ENCODE results near the gene IL16. TPM values are rescaled to one million over a fixed set of nuclear protein-coding genes. Genes with fewer than 3 reads are reported as not detected.
A peak's percentile ranks its signal among the peaks of the same experiment; 100 is the strongest.

IL16 gene
- total RNA-seq, 1 donor from 2014 or later = 0.99 TPM

DNA sequence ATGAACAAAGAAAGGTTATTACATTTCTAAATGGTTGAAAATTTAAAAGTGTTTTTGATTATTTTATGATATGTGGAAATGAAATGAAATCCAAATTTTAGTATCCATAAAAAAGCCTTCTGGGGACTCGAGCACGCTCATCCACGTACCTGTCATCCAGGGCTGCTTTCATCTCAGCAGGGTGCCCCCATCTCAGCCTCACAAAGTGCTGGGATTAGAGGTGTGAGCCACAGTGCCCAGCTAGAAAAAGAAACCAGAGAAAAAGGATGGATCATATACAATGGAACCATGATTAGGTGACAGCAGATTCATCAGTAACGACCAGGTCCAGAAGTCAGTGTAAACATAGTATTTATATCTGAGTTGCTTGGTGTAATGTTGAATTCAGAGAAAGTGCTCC is 77.6 kb downstream of the IL16 start:
- no peak for DNase-seq (ENCODE audit: low read depth in 2 of 2)

DNA sequence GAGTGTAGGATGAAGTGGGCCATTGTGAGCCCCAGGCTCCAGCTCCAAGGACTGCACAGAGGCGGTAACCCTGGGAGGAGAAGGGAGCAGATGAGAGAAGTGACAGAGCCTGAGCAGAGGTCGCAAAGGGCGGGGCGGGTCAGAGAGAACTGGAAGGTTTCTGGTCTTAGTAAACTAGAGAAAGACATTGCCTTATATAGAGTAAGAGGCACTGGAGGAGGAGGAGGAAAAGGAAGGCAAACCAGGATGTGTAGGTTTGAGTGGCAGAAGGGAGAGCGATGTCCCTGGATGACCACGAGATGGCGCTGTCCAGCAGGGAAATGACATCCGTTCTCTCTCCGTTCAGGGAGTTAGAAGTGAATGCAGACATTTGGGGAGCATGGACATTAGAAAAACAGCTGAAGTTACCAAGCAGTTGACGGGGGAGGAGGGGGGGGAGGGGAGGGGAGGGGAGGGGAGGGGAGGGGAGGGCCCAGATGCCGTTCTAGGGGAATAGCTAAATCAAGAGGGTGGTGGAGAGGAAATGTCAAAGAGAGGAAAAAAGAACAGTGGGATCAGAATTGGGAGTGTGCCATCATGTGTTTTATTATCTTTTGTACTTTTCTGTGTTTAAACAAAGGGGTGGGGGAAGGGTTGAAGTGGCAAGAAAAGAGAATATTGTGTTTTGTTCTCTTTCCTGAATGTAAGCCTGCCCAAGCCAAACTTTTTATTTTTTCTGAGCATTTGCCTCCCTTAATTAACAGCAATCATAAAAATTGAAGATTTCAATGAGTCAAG is 78.4 kb downstream of the IL16 start:
- peak; percentile 81 to 92 for DNase-seq (ENCODE audit: low read depth in 2 of 2)

DNA sequence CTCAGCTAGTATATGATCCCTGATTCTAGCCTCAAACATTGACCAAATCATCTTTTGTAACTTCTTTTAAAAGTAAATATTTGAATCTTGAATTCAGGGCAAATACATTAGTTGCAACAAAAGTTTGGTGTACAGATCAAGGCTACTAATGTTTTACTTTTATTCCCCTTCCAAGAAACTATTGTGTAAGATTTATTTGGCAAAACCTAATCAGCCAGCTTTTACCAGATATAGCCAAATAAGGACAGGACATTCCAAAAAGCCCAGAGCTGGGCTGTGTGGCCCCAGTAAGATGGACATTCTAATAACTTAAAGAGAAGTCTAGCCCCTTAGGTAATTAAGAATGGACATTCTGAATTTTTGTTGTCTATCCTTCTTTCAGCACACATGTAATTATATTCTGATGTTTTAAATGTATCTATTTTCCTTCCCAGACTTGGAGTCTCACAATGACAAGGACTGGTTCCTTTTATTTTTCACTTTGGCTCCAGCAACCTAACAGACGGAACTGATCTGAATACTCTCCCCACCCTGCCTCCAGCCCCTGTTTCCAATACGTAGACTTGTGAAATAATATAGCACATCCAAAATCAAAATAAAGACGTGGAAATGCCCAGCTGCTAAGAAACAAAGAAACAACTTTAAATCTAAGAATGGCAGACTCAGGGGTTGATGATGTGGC is 79.2 kb downstream of the IL16 start:
- no peak for DNase-seq (ENCODE audit: low read depth in 2 of 2)

DNA sequence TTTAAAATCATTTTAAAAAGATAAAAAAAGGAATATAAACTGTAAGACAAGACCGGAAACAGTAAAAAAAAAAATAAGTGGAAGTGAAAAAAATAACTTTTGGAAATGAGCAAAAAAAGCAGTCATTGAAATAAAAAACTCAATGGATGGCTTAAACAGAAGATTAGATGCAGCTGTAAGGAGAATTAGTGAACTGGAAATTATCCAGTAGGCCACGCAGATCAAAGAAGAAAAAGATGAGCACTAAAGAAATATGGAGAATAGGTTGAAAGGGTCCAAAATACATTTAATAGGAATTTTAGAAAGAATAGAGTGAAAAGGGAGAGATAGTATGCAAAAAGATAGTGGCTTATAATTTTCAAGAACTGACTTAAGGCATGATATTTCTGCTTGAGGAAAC is 80.3 kb downstream of the IL16 start:
- no peak for DNase-seq (ENCODE audit: low read depth in 2 of 2)

DNA sequence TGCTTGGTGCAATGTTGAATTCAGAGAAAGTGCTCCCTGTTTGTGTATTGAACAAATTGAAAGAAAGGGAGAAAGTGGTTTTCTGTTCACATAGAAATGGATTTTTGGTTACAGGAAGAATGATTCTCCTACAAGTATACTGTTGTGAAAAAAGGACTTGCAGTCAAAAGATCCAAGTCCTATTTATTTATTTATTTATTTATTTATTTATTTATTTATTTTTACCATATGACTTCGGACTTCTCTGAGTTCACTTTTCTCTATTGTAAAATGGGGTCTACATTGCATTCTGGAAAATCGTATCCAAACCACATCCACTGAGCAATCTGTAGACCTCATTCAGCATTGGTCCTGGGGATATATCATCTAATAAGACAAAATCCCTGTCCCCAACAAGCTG is 81.2 kb downstream of the IL16 start:
- no peak for DNase-seq (ENCODE audit: low read depth in 2 of 2)

DNA sequence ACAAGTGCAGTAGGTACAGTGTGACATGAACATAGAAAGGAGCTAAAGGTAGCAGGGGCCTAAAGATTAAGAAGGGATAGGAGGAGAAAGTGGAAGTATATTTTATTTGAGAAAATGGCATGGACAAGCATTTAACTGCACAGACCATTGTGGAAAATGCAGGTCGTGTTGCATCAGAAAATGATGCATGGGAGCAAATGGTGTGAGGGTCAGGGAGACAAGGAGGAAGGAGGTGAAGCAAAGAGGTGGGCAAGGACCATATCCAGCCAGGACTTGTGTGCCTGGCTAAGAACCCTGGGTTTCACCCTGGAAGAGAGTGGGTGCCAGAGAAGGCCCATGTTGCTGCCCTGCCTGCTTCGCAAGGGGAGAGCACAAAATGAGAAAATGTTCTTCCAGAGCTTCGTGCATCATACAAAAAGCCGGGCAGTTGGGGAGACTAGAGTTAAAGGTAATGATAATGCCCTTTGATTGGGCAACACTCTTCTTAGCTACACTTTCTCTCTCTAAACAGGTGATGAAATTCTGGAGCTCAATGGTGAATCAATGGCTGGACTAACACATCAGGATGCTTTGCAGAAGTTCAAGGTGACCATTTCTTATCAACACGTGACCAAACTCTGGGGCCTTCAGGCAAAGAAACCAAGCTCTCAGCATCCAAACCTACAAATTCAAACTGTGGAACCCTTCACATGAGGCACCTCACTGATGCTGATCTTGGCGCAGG is 81.8 kb downstream of the IL16 start:
- no peak for DNase-seq (ENCODE audit: low read depth in 2 of 2)

DNA sequence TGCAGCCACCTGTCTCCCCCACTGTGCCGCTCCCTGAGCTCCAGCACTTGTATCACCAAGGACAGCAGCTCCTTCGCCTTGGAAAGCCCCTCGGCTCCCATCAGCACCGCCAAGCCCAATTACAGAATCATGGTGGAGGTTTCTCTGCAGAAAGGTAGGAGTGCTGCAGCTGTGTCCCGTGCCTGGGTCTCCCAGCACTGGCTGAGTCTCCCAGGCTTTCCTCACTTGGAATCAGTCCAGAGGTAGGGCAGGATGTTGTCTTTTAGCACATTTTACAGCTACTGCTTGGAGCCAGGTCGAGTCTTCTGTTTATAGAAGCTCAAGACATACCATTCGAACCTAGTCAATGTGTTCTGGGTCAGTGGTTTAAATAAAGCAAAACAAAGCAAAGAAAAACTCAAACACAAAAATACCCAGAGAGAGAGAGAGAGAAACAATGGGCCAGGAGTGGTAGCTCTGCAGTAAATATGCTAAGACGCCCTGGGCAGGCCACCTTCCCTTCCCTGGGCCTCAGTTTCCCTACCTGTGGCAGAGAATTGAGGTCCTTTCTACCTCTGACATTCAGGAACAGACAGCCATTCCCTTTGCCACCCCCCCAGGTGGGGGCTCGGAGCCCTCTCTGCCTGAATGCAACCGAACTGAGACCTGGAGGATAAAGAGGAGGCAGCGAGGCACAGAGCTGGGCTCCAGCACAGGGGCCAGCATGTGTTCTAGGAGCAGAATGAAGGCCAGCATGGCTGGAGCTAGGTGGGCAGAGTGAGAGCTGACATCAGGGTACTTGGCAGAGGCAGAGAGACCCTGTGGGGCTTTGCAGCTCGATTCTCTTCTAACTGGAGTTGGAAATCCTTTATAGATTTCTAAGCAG is 83.2 kb downstream of the IL16 start:
- DNase-seq (ENCODE audit: low read depth in 2 of 2) = no peak

DNA sequence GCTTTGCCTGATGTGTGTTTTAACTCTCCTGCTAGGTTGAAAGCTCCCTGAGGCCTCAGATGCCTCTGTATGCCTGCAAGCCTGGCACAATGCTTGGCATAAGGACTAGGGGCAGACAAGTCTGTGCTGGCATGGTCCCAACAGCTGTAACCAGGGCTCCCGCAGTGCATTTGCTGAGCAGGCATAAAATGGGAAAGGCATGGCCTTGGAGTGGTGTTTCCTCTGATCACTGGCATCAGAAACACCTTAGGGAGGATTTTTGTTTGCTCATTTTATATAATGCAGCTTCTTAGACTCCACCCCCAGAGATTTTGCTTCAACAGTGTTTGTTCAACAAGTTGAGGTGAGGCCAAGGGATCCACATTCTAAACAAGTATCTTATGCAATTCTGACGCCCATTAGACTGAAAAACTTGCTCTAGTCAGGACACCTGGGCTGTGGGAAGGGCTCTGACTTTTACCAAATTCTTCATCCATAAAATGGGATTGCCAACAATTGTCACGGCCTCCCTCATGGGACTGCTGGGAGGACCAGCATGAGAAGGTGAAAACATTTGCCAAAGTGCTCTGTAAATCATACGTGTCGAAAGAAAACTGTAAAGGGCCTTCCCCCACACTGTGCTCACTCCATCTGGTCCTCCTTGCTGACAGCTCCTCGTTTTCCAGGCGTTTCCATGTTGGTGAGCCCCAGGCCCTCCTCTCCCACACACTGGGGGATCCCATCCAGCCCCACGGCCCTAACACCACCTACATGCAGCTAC is 84.2 kb downstream of the IL16 start:
- no peak for DNase-seq (ENCODE audit: low read depth in 2 of 2)

DNA sequence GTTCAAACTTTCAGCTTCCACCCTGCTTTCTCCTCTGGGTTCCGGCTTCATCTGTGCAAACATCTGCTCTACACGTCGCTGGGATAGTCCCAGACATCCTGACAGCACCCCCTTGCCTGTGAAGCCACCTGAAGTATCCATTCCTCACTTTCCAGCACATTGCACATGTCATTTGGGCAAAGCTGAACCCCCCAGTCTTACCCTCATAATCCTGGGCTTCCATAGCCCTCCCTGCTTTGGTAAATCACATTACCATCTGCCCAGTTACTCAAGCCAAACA is 84.7 kb downstream of the IL16 start:
- DNase-seq (ENCODE audit: low read depth in 2 of 2) = no peak

DNA sequence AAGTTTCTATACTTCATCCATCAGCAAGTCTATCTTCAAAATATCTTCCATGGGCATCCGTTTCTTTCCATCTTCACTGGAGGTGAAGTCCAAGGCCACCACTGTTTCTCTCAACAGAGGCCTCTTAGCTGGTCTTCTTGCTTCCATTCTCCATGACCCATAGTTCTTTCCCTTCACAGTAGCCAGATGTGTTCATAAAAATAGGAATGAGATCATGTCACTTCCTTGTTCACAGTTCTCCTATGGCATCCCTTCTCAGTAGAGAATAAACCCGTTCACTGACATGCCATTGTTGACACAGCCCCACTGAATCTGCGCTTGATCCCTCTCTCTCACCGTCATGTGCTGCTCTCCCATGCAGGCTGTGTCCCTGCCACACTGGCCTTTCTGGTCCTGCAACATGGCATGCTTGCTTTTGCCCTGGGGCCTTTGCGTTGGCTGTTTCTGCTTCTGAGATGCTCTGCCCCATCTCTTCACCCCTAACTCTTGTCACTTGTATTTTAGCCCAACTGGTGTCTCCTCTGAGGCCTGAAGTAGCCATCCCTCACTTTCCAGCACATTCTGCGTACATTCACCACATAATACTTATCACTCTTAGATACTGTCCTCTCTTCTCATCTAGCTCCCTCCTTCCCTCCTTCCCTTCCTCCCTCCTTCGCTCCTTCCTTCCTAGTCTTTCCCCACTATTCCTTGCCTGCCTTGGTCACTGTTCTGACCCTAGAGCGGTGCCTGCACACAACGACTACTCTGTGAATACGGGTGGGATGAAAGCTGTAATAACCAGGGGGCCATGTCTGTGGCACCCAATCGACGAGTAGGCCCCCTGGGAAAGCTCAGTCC is 85.3 kb downstream of the IL16 start:
- no peak for DNase-seq (ENCODE audit: low read depth in 2 of 2)

DNA sequence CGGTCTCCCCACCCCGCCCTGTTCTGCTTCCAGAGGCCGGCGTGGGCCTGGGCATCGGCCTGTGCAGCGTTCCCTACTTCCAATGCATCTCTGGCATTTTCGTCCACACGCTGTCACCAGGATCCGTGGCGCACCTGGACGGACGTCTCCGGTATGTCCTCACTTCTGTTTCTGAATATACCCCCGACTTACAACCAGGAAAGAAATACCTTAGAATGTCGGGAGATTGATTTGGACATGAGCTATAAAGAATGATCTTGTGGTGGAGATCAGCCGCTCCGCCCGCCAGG is 85.9 kb downstream of the IL16 start:
- no peak for DNase-seq (ENCODE audit: low read depth in 2 of 2)

DNA sequence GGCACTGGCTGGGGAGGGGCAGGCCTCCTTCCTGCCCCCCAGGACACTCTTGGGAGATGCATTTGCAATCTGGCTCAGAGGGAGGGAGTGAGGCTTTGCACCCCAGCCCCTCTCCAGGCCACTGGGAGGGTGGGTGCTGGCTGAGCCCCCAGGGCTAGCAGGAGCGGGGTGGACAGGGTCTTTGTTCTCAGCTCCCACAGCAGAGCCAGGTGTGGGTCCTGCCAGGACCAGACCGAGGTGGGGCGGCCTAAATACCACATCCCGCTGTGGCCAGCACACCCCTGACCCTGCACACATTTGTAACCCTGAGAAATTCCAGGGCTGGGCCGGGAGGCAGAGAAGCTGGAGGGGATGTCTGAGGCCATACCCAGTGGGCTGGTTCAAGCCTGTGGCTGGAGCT is 86.2 kb downstream of the IL16 start:
- DNase-seq (ENCODE audit: low read depth in 2 of 2) = no peak

DNA sequence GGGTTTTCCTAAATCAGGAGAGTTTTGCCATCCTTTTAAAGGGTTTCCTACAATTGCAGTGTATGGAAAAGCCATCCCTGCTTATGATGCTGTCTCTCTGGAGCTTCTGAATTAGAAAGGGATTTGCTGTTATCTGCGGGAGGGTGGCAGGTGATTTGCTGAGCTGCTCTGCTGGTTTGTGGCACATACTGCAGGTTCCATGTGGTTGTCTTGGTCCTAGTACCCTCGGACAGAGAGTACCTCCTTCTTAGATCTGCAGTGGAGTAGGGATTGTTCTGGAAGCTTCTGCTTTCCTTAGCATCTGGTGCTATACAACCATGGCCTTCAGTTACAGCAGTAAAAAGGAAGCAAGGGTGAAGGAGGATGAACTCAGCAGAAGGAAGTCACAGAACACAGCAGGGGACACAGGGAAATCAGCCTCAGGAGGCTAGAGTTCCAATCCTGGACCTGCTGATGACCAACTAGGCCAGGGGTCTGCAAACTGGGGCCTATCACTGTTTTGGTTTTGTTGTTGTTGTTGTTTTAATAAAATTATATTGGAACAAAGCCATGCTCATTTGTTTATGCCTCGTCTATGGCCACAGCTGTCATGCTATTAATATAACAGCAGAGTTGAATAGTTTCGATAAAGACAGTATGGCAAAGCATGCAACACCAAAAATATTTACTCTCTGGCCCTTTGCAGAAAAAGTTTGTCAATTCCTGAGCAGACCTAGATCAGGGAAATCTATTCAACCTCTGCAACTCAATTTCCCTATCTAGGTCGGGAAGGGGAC is 87.8 kb downstream of the IL16 start:
- no peak for DNase-seq (ENCODE audit: low read depth in 2 of 2)

DNA sequence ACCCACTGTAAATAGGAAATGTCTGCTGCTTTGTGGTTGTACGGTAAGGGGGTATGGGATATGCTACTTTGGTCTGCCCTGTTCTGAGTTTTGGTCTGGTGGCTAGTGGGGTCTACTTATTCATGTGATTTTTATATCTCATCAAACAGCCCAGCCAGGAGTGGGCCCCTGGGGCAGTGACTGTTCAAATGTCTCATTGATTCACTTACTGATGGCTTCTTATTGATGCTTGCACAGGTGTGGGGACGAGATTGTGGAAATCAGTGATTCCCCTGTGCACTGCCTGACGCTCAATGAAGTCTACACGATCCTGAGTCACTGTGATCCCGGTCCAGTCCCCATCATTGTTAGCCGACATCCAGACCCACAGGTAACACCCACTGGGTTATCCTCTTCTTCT is 88.8 kb downstream of the IL16 start:
- no peak for DNase-seq (ENCODE audit: low read depth in 2 of 2)

DNA sequence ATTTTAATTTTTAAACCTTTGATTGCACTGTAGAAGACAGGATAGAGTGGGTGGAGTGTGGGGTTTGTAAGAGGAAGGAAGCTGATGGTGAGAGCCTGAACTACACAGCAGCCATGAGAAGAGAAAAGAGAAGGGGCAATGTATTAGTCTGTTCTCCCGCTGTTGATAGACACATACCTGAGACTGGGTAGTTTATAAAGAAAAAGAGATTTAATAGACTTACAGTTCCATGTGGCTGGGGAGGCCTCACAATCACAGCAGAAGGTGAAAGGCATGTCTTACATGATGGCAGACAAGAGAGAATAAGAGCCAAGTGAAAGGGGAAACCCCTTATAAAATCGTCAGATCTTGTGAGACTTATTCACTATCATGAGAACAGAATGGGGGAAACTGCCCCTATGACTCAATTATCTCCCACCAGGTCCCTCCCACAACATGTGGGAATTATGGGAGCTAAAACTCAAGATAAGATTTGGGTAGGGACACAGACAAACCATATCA is 90.0 kb downstream of the IL16 start:
- no peak for DNase-seq (ENCODE audit: low read depth in 2 of 2)

DNA sequence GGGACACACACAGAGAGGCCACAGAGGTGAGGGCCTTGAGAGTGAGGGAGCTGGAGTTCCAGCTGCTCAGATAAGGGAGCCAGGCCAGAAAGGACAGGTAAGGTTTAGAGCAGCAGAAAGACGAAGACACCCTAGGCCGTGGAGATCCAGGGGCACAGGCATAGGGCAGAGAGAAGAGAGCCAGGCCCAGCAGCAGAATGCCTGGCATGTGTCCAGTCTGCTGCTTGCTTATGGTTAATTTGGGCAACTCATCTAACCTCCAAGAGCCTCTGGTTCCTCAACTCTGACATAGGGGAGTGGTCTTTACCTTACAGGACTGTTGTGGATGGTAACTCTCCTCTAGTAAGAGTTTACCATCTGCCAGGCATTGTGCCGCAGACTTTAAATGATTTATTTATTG is 91.4 kb downstream of the IL16 start:
- DNase-seq (ENCODE audit: low read depth in 2 of 2) = no peak

DNA sequence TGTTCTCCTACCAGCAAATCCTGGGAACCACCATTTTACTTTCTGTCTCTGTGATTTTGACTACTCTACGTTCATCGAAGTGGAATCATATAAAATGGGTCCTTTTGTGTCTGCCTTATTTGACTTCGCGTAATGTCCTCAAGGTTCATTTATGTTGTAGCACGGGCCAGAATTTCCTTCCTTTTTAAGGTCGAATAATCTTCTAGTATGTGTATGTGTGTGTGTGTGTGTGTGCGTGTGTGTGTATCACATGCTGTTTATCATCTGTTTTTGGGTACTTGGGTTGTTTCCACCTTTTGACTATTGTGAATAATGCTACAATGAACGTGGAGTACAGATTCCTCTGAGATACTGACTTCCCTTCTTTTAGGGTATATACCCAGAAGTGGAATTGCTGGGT is 91.9 kb downstream of the IL16 start:
- no peak for DNase-seq (ENCODE audit: low read depth in 2 of 2)

DNA sequence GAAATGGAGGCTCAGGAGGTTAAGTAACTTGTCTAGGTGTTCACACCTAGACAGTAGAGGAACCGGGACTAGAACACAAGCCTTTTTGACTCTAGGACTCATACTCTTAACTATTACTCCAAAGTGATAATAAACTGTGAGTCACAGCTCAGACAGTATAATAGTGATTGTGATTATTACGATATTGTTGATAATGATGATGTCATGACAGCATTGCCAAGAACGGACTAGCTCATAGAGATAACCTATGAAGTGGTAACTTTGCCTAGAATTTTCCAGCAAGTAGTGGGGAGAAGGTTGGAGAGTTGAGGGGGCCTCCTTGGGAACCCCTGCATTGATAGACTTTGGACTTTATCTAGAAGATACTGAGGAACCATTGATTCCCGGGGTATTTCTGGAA is 93.2 kb downstream of the IL16 start:
- DNase-seq (ENCODE audit: low read depth in 2 of 2) = no peak

DNA sequence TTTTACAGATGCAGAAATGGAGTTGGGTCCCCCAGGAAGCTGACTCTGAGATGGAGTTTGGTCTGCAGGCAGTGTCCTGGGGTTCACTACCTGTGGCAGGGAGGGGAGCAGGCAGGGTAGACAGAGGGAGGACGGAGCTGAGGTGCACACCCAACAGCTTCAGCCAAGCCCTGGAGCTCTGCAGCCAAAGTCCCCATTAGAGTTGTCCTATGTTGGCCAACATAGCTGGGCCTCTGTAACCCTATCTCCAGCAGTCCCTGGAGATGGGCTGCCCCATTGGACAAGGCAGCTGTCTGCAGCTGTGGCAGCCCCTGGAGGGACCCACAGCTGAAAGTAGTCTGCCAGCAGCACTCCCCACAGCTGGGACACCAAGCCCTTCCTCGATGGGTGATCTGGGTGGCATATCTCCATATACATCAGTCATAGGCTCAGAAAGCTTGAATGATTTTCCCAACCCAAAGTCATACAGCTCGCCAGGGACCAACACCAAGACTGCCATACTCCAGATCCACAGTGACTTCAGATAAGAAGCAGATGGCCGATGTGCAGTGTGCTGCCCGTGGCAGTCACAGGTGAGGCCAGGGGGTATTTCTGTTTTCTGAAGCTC is 95.3 kb downstream of the IL16 start:
- DNase-seq (ENCODE audit: low read depth in 2 of 2) = no peak

Data from lung microvascular endothelial cell (primary cell).